Measurements from ENCODE around the gene MLH3.

DNA sequence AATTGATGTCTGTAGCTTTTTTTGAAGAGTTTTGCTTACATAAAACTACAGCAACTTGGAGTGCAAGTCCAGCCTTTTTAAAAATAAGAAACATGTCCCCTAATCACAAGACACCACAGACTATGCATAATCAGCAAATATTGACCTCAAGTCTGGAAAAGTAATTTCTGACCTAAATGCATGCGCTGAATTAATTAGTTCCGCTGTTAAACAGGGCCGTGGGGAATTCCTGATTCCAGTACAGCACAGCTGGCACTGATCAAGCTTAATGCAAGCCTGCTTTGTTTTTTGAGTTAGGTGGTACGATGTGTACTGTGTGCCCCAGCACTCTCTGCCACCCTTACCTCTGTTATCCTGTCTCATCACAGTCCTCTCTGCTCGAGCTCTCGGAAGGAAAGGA lies 9.2 kb downstream of the MLH3 start:
- no peak for TF ChIP-seq EZH2 (IDR thresholded peaks at IDR 0.05; ENCODE audit: low read length)
- TF ChIP-seq, protein P1, sequence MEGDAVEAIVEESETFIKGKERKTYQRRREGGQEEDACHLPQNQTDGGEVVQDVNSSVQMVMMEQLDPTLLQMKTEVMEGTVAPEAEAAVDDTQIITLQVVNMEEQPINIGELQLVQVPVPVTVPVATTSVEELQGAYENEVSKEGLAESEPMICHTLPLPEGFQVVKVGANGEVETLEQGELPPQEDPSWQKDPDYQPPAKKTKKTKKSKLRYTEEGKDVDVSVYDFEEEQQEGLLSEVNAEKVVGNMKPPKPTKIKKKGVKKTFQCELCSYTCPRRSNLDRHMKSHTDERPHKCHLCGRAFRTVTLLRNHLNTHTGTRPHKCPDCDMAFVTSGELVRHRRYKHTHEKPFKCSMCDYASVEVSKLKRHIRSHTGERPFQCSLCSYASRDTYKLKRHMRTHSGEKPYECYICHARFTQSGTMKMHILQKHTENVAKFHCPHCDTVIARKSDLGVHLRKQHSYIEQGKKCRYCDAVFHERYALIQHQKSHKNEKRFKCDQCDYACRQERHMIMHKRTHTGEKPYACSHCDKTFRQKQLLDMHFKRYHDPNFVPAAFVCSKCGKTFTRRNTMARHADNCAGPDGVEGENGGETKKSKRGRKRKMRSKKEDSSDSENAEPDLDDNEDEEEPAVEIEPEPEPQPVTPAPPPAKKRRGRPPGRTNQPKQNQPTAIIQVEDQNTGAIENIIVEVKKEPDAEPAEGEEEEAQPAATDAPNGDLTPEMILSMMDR (optimal IDR thresholded peaks at IDR 0.05 in 1 of 3, IDR thresholded peaks at IDR 0.05 in 1 of 3, conservative IDR thresholded peaks at IDR 0.05 in 1 of 3; ENCODE audit: extremely low read depth in 1 of 3, insufficient read depth in 2 of 3, low read length in 3 of 3), result no peak

Measured in keratinocyte (primary cell).